ENCODE measurements around the gene C20orf204.

The C20orf204 gene

DNA sequence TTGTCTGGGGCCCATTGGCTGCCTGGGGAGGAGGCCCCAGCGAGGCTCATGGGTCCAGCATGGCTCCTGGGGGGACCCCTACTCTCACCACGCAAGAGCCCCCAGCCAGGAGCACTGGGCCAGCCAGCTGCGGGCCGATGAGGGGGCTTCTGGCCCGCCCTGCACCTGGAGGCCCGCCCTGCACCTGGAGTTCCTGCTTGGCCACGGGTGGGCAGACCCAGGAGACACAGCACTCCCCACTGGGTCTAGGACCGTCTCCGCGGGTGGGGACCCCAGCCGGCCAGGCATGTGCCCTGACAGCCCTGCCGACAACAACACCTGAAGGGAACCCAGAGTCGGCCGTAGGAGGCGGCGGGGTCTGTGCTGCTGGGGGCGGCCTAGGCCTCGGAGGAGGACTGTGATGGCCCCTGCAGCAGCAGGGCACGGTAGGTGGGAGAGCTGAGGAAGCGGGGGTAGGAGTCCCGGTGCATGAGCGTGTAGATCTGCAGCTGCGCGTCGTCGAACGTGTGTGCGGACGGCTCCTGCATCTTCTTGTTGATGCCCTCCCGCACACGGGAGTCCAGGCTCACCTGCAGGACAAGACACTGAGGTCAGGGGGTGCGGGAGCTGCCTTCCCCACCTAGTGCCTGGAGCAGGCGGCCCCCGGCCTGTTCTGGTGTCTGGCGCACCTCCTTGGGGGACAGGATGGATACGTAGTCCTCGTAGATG, 37.6 kb downstream of the C20orf204 start:
- DNase-seq = no peak

GRCh38 chr20:64074184-64074789, 38.3 kb downstream of the C20orf204 start:
- no peak for DNase-seq

- no peak for DNase-seq
These were observed 39.0 kb downstream of the C20orf204 start for GRCh38 chr20:64074963-64075362.

DNA sequence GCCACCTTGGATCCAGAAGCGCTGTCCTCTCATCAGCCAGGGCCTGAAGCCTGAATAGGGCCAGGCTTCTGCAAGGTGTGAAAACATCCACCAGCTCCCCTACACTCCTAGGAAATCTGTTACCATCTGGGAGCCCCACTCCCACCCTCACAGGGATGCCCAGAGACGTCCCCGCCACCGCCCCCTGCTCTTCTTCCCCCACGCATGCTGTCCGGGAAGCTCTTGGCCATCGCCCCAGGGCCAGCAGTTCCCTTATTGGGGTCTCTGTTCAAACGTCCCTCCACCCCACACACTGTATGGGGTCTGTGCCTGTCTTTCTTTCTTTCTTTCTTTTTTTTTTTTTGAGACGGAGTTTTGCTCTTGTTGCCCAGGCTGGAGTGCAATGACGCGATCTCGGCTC, 39.6 kb downstream of the C20orf204 start:
- no peak for DNase-seq

- DNase-seq = no peak
These were observed 40.3 kb downstream of the C20orf204 start for GRCh38 chr20:64076061-64076997.

GRCh38 chr20:64077094-64077493, 41.1 kb downstream of the C20orf204 start:
- DNase-seq = peak; percentile 39

DNA sequence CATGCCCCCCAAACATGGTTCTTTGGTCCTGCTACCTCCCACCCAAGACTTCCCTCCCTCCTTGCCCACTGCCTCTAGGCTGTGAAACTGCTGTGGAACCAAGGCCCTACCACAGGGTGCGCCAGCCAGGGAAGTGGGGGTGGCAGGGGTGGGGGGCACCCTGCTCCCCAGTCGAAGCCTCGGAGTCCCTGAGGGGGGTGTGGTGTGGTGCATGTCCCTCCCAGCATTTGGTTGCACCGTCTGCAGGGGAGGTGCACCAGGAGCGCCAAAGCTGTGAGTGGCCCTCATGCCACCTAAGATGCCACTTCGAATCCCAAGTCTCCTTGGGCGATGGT, 41.5 kb downstream of the C20orf204 start:
- no peak for DNase-seq

- peak; percentile 63 for DNase-seq
These were observed 42.0 kb downstream of the C20orf204 start for GRCh38 chr20:64077876-64078551.

GRCh38 chr20:64078934-64079272, 42.9 kb downstream of the C20orf204 start:
- no peak for DNase-seq

DNA sequence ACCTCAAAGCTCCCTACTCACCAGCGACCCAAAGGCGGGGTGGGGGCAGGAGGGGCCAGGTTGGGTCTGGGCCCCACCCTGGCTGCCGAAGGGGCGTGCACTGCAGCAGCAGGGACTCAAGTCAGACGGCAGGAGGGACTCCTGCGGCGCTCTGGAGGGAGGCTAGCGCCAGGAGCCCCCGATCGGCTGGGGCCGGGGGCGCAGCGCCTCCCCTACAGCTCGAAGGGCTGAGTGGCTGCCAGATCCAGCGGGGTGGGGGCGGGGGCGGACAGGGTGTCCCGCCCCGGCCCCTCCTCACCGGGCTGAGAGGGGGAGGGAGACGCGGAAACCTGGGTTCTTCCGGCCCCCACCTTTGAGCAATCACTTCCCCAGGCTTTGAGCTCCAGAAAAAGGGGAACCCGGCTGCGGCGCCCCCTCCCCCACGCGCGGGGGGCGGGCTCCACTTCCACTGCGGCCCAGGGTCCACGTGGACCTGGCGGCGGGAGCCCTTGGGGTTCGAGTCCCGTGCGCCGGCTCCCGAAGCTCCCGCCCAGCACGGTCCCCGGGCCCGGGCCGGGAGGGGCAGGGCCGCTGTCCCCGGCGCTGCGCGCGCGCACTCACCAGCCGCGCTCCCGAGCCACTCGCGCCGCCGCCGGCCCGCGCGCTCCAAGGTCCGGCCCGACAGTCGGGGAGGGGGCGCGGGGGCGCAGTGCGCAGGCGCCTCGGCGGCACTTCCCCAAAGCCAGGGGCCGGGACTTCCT, 43.5 kb downstream of the C20orf204 start, which contains the start of gene RGS19:
RGS19 (minus strand) TSS at position 246 of the 740 bp plus-strand sequence. CDS start 2,632 bp downstream, outside the sequence.
- DNase-seq = peak; percentile 75

DNA sequence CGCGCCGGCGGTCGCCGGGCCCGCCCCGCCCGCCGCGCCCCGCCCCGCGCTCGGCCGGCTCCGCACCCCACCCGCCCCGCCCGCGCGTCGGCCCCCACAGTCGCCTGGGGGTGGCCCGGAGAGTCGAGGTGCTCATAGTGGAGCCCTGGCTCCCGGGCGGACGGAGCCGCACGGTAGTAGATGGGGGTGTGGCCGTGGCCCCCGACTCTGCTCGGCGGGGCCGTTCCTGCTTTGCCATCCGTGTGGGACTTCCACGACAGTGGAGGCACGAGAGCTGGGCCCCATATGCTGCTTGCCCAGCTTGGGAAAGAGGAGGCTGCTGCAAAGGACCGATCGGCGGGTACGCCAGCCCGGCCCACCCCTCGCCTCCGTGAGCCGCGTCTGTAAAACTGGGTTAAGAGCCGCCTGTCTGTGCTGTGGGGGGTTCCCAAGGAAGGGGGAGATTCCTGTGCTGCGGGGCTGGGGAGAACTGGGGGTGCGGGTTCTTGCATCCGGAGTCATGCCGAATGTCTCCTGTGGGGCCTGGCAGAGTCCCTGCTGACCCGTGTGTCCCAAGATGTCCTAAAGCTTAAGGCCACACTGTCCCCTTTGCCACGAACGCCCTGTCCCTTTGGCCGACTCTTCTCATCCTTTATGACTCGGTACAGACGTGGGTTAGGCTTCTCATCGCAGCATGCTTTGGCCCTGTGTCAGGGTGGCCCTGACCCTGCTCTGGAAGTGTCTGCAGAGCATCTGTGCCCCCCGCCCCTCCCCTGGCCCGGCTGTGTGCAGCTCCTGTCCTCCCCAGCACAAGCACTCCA, 44.2 kb downstream of the C20orf204 start, which contains the start of gene OPRL1:
OPRL1 (plus strand) TSS at position 70 of the 800 bp plus-strand sequence. CDS start 12,639 bp downstream, outside the sequence.
- peak; percentile 57 for DNase-seq

- DNase-seq = no peak
These were observed 45.0 kb downstream of the C20orf204 start for GRCh38 chr20:64080813-64081623.

DNA sequence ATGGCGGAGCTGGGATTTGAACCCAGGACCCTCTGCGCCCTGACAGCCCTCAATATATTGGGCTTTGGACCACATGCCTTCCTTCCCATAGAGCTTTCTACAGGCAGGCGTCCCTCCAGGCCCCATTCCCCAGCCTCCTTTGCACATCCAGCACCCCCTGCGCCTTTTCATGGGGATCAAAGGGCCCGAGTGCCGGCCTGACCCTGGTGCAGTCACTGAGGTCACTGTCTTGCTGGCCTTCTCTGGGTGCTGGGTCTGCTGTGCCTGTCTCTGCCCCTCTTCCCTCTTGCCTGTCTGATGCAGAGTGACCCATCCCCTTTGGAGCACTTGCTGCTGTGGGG, 45.6 kb downstream of the C20orf204 start:
- no peak for DNase-seq

- no peak for DNase-seq
These were observed 46.2 kb downstream of the C20orf204 start for GRCh38 chr20:64082126-64082731.

- no peak for DNase-seq
These were observed 46.9 kb downstream of the C20orf204 start for GRCh38 chr20:64082820-64083377.

GRCh38 chr20:64083378-64083803, 47.4 kb downstream of the C20orf204 start:
- peak; percentile 76 for DNase-seq

DNA sequence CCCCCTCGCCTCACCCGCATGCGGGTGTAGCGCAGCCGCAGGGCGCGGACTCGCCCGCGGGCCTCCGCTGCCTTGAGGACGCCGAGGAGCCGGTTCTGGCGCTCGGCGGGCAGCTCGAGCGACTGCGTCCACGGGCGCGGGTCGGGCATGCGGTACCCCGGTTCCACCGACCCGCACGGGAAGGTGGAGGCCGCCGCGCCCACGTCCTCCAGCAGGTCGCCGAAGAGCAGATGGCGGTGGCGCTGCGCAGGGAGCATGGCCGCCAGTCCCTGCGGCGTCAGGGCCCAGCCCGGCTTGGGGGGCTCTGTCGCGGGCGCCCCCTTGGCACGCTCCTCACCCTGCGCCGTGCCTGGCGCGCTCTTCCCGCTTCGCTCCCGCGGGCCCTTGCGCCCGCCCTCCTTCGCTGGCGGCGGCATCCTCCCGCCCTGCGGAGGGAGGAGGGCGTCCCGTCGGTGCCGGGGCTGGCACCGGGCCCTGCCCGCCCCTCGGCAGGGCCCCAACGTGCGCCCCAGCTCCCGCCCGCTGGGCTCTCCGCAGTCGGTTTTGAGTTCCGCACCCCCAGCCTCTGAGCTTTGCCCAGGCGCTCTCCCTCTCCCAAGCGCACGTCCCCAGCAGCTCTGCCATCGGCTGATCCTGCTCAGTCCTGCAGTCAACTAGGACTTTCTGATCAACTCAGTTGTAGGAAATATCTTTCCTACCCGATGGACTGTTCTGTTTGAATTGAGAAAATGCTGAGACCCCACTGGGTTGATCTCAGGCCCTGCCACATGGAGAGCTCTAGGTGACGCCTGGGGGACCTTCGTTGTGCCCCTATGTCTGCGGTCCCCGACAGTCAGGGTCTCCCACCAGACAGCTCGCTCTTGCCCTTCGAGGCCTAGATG, 48.1 kb downstream of the C20orf204 start, which contains the start of gene LKAAEAR1:
LKAAEAR1 (minus strand) TSS at position 595 of the 881 bp plus-strand sequence; CDS start at position 416, 179 bp downstream.
- no peak for DNase-seq

GRCh38 chr20:64084685-64085152, 48.7 kb downstream of the C20orf204 start:
- no peak for DNase-seq

All from CD4-positive, alpha-beta T cell treated with Interleukin-10 for 1 hour (primary cell).